GM18867 (cell line): ENCODE data around the gene PCED1A.

Experiments used
- ATAC-seq: cut with Tn5 transposase; IDR thresholded peaks from one replicate; pipeline ENCODE4 v1.9.1; 2021; ENCODE audit warnings: mild to moderate bottlenecking, moderate library complexity; ENCODE audit not compliant: unreplicated experiment

PCED1A gene

GRCh38 chr20:2805689-2806350, 34.6 kb downstream of the PCED1A start:
- ATAC-seq: no peak

GRCh38 chr20:2804852-2805688, 35.4 kb downstream of the PCED1A start:
- ATAC-seq: no peak

- ATAC-seq: no peak
Observed at GRCh38 chr20:2804041-2804828, 36.2 kb downstream of the PCED1A start.

DNA sequence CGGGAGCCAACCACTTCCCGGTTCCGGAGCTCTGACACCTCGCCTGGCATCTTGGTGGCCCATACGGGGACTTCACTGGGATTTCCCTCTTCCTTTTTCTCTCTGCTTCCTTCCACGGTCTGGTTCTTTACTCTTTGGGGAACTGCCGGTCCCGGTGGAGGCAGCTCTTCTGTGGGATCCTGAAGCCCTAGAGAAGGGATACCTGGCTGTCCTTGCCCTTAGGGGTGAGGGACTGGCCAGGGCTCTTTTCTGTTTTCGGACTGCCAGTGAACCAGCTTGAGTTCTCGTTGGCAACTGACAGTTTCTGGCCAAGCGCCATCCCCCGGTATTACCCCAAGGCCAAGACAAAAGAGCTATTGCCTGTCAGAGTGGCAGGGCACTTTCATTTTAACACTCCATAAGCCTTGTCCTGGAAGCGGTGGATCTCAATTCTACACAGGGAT, 39.1 kb downstream of the PCED1A start:
- no peak for ATAC-seq

DNA sequence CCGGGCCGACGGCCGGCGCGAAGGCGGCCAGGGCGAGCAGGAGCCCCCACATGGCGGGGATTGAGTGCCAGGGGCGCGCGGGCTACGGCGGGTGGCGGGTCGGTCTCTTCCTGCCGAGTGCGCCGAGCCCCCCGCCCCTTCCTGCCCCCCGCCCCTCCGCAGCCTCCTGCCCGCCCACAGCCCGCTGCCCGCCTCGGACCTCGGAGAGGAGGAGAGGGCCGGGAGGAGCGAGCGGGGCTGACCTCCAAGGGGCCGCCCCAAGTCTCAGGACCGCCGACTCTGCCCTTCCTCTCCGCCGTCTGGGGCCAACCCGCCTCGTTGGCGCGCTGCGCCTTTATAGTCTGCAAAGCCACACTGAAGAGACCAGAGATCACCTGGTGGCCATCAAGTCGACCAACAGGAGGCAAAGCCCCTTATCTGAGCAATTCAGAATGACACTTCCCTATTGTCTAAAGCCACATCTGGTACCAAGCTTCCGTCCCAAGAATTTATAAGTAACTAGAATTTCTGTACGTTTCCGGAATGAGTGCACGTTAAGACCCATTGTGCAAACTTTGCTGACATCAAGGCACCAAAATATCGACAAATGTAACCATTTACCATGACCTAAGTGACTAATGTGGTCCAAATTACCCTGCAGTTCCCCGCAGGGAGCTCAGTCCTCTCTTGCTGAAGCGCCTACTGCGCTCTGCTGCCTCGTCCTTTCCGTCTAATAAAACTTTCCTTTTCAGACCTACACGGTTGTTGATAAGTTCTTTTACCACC, 39.8 kb downstream of the PCED1A start, which contains the start of gene CPXM1:
Gene CPXM1, minus strand, starts transcription at position 107 of the 765 bp plus-strand sequence. Its CDS starts 55 bp downstream, at position 52.
- ATAC-seq: no peak

GRCh38 chr20:2799688-2800520, 40.6 kb downstream of the PCED1A start:
- ATAC-seq: no peak

- ATAC-seq: no peak
Observed at GRCh38 chr20:2799271-2799670, 41.2 kb downstream of the PCED1A start.

DNA sequence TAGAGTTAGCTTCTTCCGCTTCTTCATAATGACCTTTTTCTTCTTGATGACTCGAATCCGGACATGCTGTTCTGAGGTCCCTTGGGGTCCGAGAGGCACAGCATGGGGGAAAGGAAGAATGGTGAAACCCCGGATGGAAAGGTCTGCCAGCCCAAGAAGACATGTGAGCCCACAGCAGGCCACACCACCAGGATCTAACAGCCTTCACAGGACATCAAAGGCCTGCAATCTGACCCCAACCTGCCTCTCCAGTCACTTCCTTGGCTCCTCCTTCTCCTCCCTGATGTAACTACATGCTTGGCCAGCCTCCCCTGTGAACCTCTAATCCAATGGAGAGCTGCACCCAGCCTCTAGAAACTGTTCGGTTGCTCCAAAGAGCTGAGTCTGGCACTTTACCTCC, 41.6 kb downstream of the PCED1A start:
- ATAC-seq: no peak

- ATAC-seq: no peak
Observed at GRCh38 chr20:2798095-2798805, 42.2 kb downstream of the PCED1A start.

DNA sequence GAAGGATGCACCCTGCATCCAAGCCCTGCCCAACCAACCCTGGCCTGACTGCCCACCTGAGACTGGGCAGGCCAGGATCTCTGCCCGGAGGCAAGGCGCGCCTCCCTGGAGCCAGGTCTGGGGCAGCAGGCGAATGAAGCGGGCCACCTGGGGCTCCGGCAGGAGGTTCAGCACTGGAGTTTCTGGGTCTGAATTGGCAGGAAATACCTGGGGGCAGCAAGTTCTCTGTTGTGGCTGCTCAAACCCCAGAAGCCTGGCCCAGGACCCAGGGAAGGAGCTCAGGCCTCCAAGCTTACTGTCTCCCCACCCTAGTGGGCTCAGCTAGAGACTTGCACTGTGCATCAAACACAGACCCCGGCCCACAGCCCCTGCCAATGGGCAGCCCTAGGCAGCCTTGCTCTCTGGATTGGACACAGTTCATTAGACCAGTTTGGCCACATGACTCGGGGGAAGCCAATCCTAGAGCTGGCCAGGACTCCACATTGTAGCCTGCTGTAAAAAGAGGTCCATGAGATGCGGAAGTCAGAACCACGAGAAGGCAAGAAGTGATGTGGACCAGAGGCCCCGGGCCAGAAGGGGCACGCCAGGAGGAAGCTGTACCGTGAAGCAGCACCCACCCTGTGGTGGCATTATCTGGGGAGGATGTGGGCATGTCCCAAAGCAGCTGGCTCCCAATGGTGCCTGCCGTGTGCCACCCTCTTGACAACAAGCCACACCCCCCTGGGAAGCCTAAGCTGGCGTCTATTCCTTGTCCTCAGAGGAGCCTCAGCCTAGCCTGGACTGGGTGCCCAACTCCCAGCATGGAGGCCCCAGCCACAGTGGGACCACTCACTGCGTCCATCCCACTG, 43.1 kb downstream of the PCED1A start:
- no peak for ATAC-seq

GRCh38 chr20:2796011-2796660, 44.3 kb downstream of the PCED1A start:
- no peak for ATAC-seq

DNA sequence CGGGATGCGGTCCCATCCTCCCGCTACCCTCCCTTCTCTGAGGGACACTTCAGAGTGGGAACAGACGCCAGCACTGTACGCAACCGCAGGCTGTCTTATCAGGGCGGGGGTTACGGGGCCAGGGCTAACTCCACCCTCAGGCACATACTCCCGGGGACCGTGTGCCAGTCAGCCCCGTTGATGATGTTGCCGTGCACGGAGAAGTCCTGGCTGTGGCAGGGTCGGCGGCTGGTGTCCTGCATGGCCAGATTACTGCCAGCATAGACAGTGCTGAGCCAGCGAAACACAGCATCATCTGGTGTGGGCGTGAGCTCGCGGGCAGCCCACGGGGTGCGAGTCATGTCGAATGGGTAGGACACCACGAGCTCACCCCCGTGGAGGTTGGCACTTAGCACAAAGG, 45.0 kb downstream of the PCED1A start:
- no peak for ATAC-seq

DNA sequence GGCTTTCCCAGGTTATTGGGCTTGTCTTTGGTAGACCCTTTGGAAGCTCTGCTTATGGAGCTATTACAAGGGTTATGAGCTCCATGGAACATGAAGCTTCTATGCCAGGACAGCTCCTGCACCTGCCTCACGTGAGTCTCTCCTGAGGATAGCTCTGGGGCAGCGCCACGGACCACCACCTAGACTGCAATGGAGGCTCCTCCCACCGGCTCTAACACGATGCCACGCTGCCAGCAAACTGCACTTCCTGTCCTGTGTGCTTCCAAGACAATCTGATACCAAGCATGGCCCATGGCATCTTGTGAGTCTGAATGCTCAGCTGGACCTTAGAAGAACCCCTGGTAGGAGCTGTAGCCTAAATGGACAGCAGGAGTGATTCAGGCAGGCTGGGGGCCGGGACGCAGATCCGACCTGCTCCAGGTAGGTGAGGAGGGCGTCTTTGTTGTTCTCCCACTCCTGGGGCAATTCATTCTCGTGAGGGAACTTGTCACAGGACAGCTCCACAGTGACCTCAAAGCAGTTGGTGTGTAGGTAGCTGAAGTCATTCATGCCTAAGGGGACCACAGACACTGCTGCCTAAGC, 45.5 kb downstream of the PCED1A start:
- ATAC-seq: no peak

DNA sequence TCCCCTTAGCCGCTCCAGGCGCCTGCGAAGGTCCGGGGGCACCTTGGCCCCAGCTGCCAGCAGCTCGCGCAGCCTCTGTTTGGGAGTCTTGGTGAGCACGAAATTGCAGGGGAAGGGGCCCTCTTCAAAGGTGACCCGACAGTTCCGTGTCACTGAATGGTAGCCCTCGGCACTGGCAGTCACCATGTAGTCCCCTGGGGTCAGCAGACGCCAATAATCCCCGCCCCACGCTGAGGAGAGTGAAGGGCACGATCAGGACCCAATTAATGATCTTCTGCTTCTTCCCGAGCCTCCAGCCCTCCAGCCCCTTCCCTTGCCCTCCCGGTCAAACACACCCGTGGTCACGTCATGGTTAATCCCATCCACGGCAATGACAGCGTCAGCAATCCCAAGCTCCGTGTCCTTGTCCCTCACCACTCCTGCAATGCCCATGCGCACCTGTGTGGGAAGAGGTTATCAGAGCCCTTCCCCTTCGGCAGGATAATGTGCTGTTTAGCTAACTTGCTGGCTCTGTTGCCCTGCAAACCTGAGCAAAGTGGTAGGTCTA, 46.2 kb downstream of the PCED1A start:
- ATAC-seq: no peak

GRCh38 chr20:2793471-2793870, 47.0 kb downstream of the PCED1A start:
- no peak for ATAC-seq
